ENCODE measurements around the gene ILRUN. TPM values are rescaled to one million over a fixed set of nuclear protein-coding genes. Genes with fewer than 3 reads are reported as not detected.
A peak's percentile ranks its signal among the peaks of the same experiment; 100 is the strongest.

ILRUN gene
- total and polyA plus RNA-seq, 9 of the 15 experiments (the other 6 are each of a cell fraction or from before 2014, with no cell fraction given) = 24.9 to 78.9 (median 53.4) TPM

GRCh38 chr6:34696189-34696738 lies 303 bp downstream of the ILRUN start:
- Histone ChIP-seq H3K79me2 (ENCODE audit: control insufficient read depth, insufficient read depth, low read length) (peaks cover 57% of the 10 kb centered on the region), H3K27ac (ENCODE audit: extremely low read depth, low read depth, low read length) (peak overlapping the region; percentile 89), H2AFZ (ENCODE audit: low read depth, low read length) (peak overlapping the region; percentile 86), H4K20me1 (replicated peaks; ENCODE audit: control insufficient read depth, insufficient read depth, low read length) (no peaks in the 10 kb centered on the region), H3K4me2 (ENCODE audit: insufficient read depth, low read length) (peak overlapping the region; percentile 91), H3K36me3 (ENCODE audit: control insufficient read depth, insufficient read depth, low read length) (peaks cover 13% of the 10 kb centered on the region; the same call in 1 of the 3 replicates), H3K9ac (ENCODE audit: insufficient read depth in 1 of 2, low read depth in 2 of 2, low read length in 2 of 2) (peak overlapping the region; percentile 91 to 100), H3K27me3 (ENCODE audit: control insufficient read depth in 2 of 2, insufficient read depth in 2 of 2, low read length in 2 of 2) (no peaks in the 10 kb centered on the region), H3K4me3 (peak overlapping the region; percentile 98), H3K4me1 (replicated peaks in 1 of 2; ENCODE audit: control insufficient read depth in 2 of 2, insufficient read depth in 2 of 2, low read length in 2 of 2) (peaks cover 17 to 22% of the 10 kb centered on the region in 2 experiments; a peak in 4 of 5 replicates), H3K9me3 (replicated peaks; ENCODE audit: control insufficient read depth, insufficient read depth, low read depth, low read length) (no peaks in the 10 kb centered on the region), H3K9me1 (ENCODE audit: control insufficient read depth, insufficient read depth, low read length) (no peaks in the 10 kb centered on the region)
- ChIA-PET POLR2A (interaction anchor here (0.6 to 2.9 kb wide), 11 partner anchors 12 to 858 kb away, joined by 3 to 16 read pairs (median 3); partner anchors contain the start of gene SNRPC), CTCF (ENCODE audit: low intra/inter-chr PET ratio) (interaction anchor here (0.5 kb wide), 1 partner anchor 60 kb away, joined by 3 read pairs; no protein-coding TSS in a partner anchor)
- intact Hi-C loops (cut with micrococcal nuclease) (loop anchor here (2.0 to 5.0 kb wide), 3 partner anchors 61 to 96 kb away; partner anchors contain the start of genes BLTP3A and SNRPC), in situ Hi-C loops (cut with MboI) (no loop called here)
- FAIRE-seq (no peak), ATAC-seq (peak; percentile 58), DNase-seq (ENCODE audit: extremely low read depth in 1 of 4, low spot score in 3 of 4) (peak in 2 of 4 experiments; percentile 35 to 46)
- BruUV-seq (replicated peaks) = TSS peak; percentile 36
- under 1% methylated on average over 38 of the region's 41 CpGs for WGBS (ENCODE audit: insufficient coverage, low coverage, missing lambda C conversion rate)
- TF ChIP-seq GABPA (tag; conservative IDR thresholded peaks at IDR 0.05; ENCODE audit: low read depth) = no peak
- TF ChIP-seq RUNX1 (IDR thresholded peaks at IDR 0.05; ENCODE audit: low read depth) = no peak
- TF ChIP-seq, protein P1, sequence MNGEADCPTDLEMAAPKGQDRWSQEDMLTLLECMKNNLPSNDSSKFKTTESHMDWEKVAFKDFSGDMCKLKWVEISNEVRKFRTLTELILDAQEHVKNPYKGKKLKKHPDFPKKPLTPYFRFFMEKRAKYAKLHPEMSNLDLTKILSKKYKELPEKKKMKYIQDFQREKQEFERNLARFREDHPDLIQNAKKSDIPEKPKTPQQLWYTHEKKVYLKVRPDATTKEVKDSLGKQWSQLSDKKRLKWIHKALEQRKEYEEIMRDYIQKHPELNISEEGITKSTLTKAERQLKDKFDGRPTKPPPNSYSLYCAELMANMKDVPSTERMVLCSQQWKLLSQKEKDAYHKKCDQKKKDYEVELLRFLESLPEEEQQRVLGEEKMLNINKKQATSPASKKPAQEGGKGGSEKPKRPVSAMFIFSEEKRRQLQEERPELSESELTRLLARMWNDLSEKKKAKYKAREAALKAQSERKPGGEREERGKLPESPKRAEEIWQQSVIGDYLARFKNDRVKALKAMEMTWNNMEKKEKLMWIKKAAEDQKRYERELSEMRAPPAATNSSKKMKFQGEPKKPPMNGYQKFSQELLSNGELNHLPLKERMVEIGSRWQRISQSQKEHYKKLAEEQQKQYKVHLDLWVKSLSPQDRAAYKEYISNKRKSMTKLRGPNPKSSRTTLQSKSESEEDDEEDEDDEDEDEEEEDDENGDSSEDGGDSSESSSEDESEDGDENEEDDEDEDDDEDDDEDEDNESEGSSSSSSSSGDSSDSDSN (IDR thresholded peaks at IDR 0.05; ENCODE audit: borderline replicate concordance in 1 of 2, low read depth in 2 of 2, low read length in 2 of 2) = peak; percentile 44 to 46; a peak in 2 of 4 replicates
- TF ChIP-seq ZNF76 (CRISPR knock-in tag; IDR thresholded peaks at IDR 0.05; ENCODE audit: borderline replicate concordance) = 0 out of 2 replicates have a peak, but pooled peaks have one; percentile 21
- peak; percentile 70; the same call in 1 of the 2 replicates for TF ChIP-seq PHF8 (IDR thresholded peaks at IDR 0.05; ENCODE audit: borderline replicate concordance, low read length)
- no peak for TF ChIP-seq CBFA2T3 (IDR thresholded peaks at IDR 0.05)
- 0 out of 2 replicates have a peak, but pooled peaks have one; percentile 35 for TF ChIP-seq FOXK1 (CRISPR knock-in tag; IDR thresholded peaks at IDR 0.05; ENCODE audit: borderline replicate concordance)
- no peak for TF ChIP-seq POLR2AphosphoS2 (IDR thresholded peaks at IDR 0.05; ENCODE audit: low read length)
- TF ChIP-seq CREM (IDR thresholded peaks at IDR 0.05; ENCODE audit: low read depth) = 0 out of 2 replicates have a peak, but pooled peaks have one; percentile 7
- no peak for TF ChIP-seq DDX20 (tag; IDR thresholded peaks at IDR 0.05; ENCODE audit: low read depth)
- no peak for TF ChIP-seq ZNF140 (CRISPR knock-in tag; IDR thresholded peaks at IDR 0.05)
- TF ChIP-seq CBX3 (IDR thresholded peaks at IDR 0.05; ENCODE audit: borderline replicate concordance in 1 of 2, low read length in 2 of 2) = no peak
- TF ChIP-seq ESRRA (IDR thresholded peaks at IDR 0.05; ENCODE audit: borderline replicate concordance, low read depth) = no peak
- TF ChIP-seq, protein P2, sequence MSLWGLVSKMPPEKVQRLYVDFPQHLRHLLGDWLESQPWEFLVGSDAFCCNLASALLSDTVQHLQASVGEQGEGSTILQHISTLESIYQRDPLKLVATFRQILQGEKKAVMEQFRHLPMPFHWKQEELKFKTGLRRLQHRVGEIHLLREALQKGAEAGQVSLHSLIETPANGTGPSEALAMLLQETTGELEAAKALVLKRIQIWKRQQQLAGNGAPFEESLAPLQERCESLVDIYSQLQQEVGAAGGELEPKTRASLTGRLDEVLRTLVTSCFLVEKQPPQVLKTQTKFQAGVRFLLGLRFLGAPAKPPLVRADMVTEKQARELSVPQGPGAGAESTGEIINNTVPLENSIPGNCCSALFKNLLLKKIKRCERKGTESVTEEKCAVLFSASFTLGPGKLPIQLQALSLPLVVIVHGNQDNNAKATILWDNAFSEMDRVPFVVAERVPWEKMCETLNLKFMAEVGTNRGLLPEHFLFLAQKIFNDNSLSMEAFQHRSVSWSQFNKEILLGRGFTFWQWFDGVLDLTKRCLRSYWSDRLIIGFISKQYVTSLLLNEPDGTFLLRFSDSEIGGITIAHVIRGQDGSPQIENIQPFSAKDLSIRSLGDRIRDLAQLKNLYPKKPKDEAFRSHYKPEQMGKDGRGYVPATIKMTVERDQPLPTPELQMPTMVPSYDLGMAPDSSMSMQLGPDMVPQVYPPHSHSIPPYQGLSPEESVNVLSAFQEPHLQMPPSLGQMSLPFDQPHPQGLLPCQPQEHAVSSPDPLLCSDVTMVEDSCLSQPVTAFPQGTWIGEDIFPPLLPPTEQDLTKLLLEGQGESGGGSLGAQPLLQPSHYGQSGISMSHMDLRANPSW (CRISPR knock-in tag; IDR thresholded peaks at IDR 0.05) = no peak
- TF ChIP-seq ZNF277 (CRISPR knock-in tag; IDR thresholded peaks at IDR 0.05; ENCODE audit: borderline replicate concordance) = no peak

Measured in K562 (cell line).